ENCODE results near the gene BAIAP2.

- TF ChIP-seq CTCF (IDR thresholded peaks at IDR 0.05) (no peak), EZH2 (IDR thresholded peaks at IDR 0.05; ENCODE audit: borderline replicate concordance, insufficient read depth, low read depth, low read length, poor library complexity, severe bottlenecking) (no peak)
Observed at GRCh38 chr17:81042606-81043005, 7.7 kb downstream of the BAIAP2 start.
